B cell (primary cell): ENCODE data around the gene SLC9A7. TPM values are rescaled to one million over a fixed set of nuclear protein-coding genes. Genes with fewer than 3 reads are reported as not detected.

Experiments
- ATAC-seq: fragments of 200-7000 bp; cut with Tn5 transposase; one replicate; pipeline ENCODE4 v1.10.0; 2021; ENCODE audit warnings: low read depth, mild to moderate bottlenecking, moderate number of reproducible peaks, moderate library complexity
- CTCF ChIA-PET: fragments of 350-600 bp; sonication (Branson Sonifier 250); formaldehyde crosslinking; loops from one replicate; lab custom pipeline; 2021; ENCODE audit warnings: antibody characterized with exemption, inconsistent platforms; lab: Charles Lee
- POLR2A ChIA-PET: fragments of 350-600 bp; sonication (Branson Sonifier 250); formaldehyde crosslinking; loops from one replicate; lab custom pipeline; 2021; ENCODE audit warnings: antibody characterized with exemption; lab: Charles Lee
- DNase-seq: peaks from one replicate; pipeline ENCODE4 v3.0.0; 2013
- H2AFZ ChIP-seq: 2 replicates; pipeline ENCODE4 v1.6.1; 2012; ENCODE audit warnings: mild to moderate bottlenecking, low read depth, low read length; ENCODE audit not compliant: insufficient read depth, poor library complexity, severe bottlenecking
- H3K27ac ChIP-seq, 2 donors: 1 replicate in 1 of 2; 2 replicates in 1 of 2; pipeline ENCODE4 v1.5.1; 2012 to 2013; ENCODE audit warnings: low read length in 2 of 2, mild to moderate bottlenecking in 2 of 2, moderate library complexity in 1 of 2
- H3K27me3 ChIP-seq, 4 experiments: fragments of 200-600 bp in 1 of 4; sonication (generic) in 1 of 4; replicated peaks in 1 of 4; 1 replicate in 2 of 4; 2 replicates in 2 of 4; pipeline versions ENCODE4 v1.6.1 to v1.7.0; 2013 to 2016; ENCODE audit warnings: low read length in 3 of 4, mild to moderate bottlenecking in 2 of 4, mixed read lengths in 1 of 4, moderate library complexity in 1 of 4; ENCODE audit not compliant: insufficient read depth in 4 of 4, control insufficient read depth in 3 of 4; ENCODE audit errors: control extremely low read depth in 1 of 4
- H3K36me3 ChIP-seq, 2 experiments: replicated peaks in 1 of 2; 1 replicate in 1 of 2; 2 replicates in 1 of 2; pipeline versions ENCODE4 v1.6.1 to v1.7.1; 2013; ENCODE audit warnings: low read length in 1 of 2; ENCODE audit not compliant: insufficient read depth in 2 of 2, control insufficient read depth in 1 of 2; ENCODE audit errors: control extremely low read depth in 1 of 2, extremely low read depth in 1 of 2
- H3K4me1 ChIP-seq, 2 donors: fragments of 200-600 bp in 1 of 2; sonication (generic) in 1 of 2; 1 replicate in 1 of 2; 2 replicates in 1 of 2; pipeline versions ENCODE4 v1.5.1 to v1.6.1; 2013 to 2017; ENCODE audit warnings: low read length in 2 of 2; ENCODE audit not compliant: control insufficient read depth in 2 of 2, insufficient read depth in 2 of 2
- H3K4me2 ChIP-seq: replicated peaks from 2 replicates; pipeline ENCODE3; 2012; ENCODE audit warnings: mild to moderate bottlenecking, low read depth, low read length; ENCODE audit not compliant: poor library complexity, severe bottlenecking
- H3K4me3 ChIP-seq, 5 experiments: fragments of 200-600 bp in 1 of 5; sonication (generic) in 1 of 5; 1 replicate in 3 of 5; 2 replicates in 2 of 5; pipeline versions ENCODE4 v1.5.1 to v1.7.0; 2011 to 2016; ENCODE audit warnings: low read length in 4 of 5, mild to moderate bottlenecking in 4 of 5, low read depth in 2 of 5, control low read depth in 1 of 5, moderate library complexity in 1 of 5; ENCODE audit not compliant: insufficient read depth in 1 of 5; ENCODE audit errors: control extremely low read depth in 1 of 5, extremely low read depth in 1 of 5
- H3K79me2 ChIP-seq: fragments of 200-600 bp; sonication (generic); one replicate; pipeline ENCODE4 v1.6.0; 2016; ENCODE audit warnings: low read length; ENCODE audit not compliant: control insufficient read depth, insufficient read depth
- H3K9ac ChIP-seq: fragments of 200-600 bp; sonication (generic); 2 replicates; pipeline ENCODE4 v1.6.1; 2017; ENCODE audit warnings: mild to moderate bottlenecking, low read length, moderate library complexity
- H3K9me3 ChIP-seq, 3 donors: one replicate each; pipeline versions ENCODE4 v1.6.1 to v1.7.1; 2013; ENCODE audit warnings: low read length in 2 of 3; ENCODE audit not compliant: control insufficient read depth in 2 of 3, insufficient read depth in 1 of 3; ENCODE audit errors: control extremely low read depth in 1 of 3
- H4K20me1 ChIP-seq: 2 replicates; pipeline ENCODE4 v1.6.0; 2012; ENCODE audit warnings: mild to moderate bottlenecking, low read length; ENCODE audit not compliant: insufficient read depth, control insufficient read depth, poor library complexity, severe bottlenecking
- H3K27ac Mint-ChIP-seq: one replicate; pipeline ENCODE4 v1.8.0; 2021; ENCODE audit warnings: mixed read lengths
- H3K27me3 Mint-ChIP-seq: one replicate; pipeline ENCODE4 v1.8.0; 2021; ENCODE audit warnings: mixed read lengths
- H3K4me1 Mint-ChIP-seq: one replicate; pipeline ENCODE4 v1.8.0; 2021; ENCODE audit warnings: mixed read lengths
- H3K4me3 Mint-ChIP-seq: one replicate; pipeline ENCODE4 v1.8.0; 2021; ENCODE audit warnings: mixed read lengths
- H3K9me3 Mint-ChIP-seq: one replicate; pipeline ENCODE4 v1.8.0; 2022; ENCODE audit warnings: mixed read lengths; ENCODE audit not compliant: insufficient read depth
- CTCF ChIP-seq: fragments of 200-600 bp; IDR thresholded peaks from one replicate; pipeline ENCODE4 v1.8.0; 2022; ENCODE audit warnings: antibody characterized with exemption, mild to moderate bottlenecking
- EZH2 ChIP-seq: IDR thresholded peaks from 2 replicates; pipeline ENCODE4 v1.6.1; 2012; ENCODE audit warnings: borderline replicate concordance, low read depth, mild to moderate bottlenecking, moderate library complexity, low read length; ENCODE audit not compliant: insufficient read depth, poor library complexity, severe bottlenecking
- WGBS: methylation state at CpG from one replicate; pipeline ENCODE4 v1.1.5; 2013; ENCODE audit warnings: missing lambda C conversion rate; ENCODE audit not compliant: insufficient coverage; 5-methylcytosine and 5-hydroxymethylcytosine counted together
- intact Hi-C: fragments of 100-400 bp; cut with micrococcal nuclease; formaldehyde crosslinking; loops from one replicate; pipeline ENCODE4 v1.10.0; 2022
- polyA plus RNA-seq: library from polyadenylated mRNA; depleted of rRNA; stranded (reverse); fragments of >200 nt; gene quantifications from 2 replicates; pipeline ENCODE4 v1.2.3, GENCODE V29; 2012
- total RNA-seq, 2 donors: library from RNA; stranded (reverse); fragments of 120-200 nt in 1 of 2; gene quantifications; 1 replicate in 1 of 2; 2 replicates in 1 of 2; pipeline versions ENCODE4 v1.2.3 to v1.2.4, GENCODE V29; 2013 to 2022

SLC9A7 gene
- total and polyA plus RNA-seq, 2 donors (not counting 1 experiment from before 2014, with no cell fraction given): 24.9 to 53.2 TPM

DNA sequence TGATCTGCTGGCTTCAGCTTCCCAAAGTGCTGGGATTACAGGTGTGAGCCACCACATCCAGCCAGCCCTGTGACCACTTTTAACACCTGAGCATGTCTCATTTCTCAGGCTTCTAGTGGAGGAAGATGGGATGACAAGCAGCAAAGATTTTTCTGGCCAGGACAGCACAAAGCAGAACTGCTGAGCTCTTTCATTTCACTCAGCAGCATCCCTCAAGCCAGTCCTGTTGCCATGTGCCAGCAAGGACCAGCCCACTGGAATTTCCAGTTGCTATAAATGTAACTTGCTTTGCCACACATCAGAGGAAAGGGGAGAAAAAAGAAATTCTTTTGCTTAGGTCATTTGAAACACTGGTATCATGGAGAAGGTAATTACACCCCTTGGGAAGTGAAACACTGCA lies 75.9 kb downstream of the SLC9A7 start:
- Histone ChIP-seq H3K27me3 (no peaks in the 10 kb centered on the region), H3K27ac (no peak overlapping the region), H4K20me1 (peaks cover 8% of the 10 kb centered on the region), H3K4me3 (no peak overlapping the region), H3K4me1 (no peaks in the 10 kb centered on the region), H3K9me3 (no peaks in the 10 kb centered on the region), H3K79me2 (peaks cover 33% of the 10 kb centered on the region), H3K36me3 (peaks cover 0 to 14% of the 10 kb centered on the region in 2 experiments), H3K4me2 (no peak overlapping the region), H3K9ac (no peak overlapping the region), H2AFZ (no peak overlapping the region)
- POLR2A ChIA-PET: no interaction called here
- TF ChIP-seq EZH2 (no peak), CTCF (no peak)
- intact Hi-C loops: no loop called here
- ATAC-seq (no peak), DNase-seq (no peak)
- Mint-ChIP-seq H3K9me3 (no peaks in the 10 kb centered on the region), H3K27me3 (no peaks in the 10 kb centered on the region), H3K27ac (peak overlapping the region; percentile 26), H3K4me1 (peaks cover 50% of the 10 kb centered on the region), H3K4me3 (no peak overlapping the region)
- CTCF ChIA-PET: interaction anchor here (0.9 to 1.3 kb wide), 2 partner anchors 72 to 113 kb away, joined by 3 to 4 read pairs; no protein-coding TSS in a partner anchor

DNA sequence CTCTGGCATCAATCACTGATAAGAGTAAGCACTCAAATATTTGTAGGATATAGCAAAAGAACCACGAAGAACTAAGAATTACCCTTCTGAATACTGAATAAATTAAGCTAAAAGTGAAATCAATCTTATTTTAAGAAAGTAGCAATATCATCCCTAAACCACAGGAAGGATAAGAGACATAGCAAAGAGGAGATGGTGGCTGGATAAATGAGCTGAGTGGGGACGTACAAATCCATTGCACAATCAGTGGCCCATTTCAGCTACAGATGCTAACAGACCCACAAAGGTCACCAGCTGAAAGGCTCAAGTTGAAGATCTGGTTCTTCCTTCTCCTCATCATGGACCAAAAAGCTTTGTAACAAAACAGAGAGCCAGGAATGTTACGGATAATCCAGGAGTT lies 77.1 kb downstream of the SLC9A7 start:
- POLR2A ChIA-PET: no interaction called here
- Histone ChIP-seq H3K27me3 (no peaks in the 10 kb centered on the region), H3K9me3 (no peaks in the 10 kb centered on the region), H2AFZ (no peak overlapping the region), H3K36me3 (peaks cover 0 to 19% of the 10 kb centered on the region in 2 experiments), H4K20me1 (peaks cover 8% of the 10 kb centered on the region), H3K4me1 (no peaks in the 10 kb centered on the region), H3K9ac (no peak overlapping the region), H3K4me2 (no peak overlapping the region), H3K4me3 (no peak overlapping the region), H3K27ac (no peak overlapping the region), H3K79me2 (peaks cover 29% of the 10 kb centered on the region)
- H3K27me3 Mint-ChIP-seq: no peaks in the 10 kb centered on the region
- peaks cover 44% of the 10 kb centered on the region for H3K4me1 Mint-ChIP-seq
- H3K27ac Mint-ChIP-seq: no peak overlapping the region
- TF ChIP-seq EZH2 (no peak), CTCF (no peak)
- CTCF ChIA-PET: no interaction called here
- no peaks in the 10 kb centered on the region for H3K9me3 Mint-ChIP-seq
- intact Hi-C loops: no loop called here
- DNase-seq: no peak
- no peak overlapping the region for H3K4me3 Mint-ChIP-seq
- 100% methylated on average over 1 of the region's 3 CpGs for WGBS
- no peak for ATAC-seq
